Measurements from ENCODE around the gene FGD1.

FGD1 gene

GRCh38 chrX:54470054-54470760, 25.8 kb downstream of the FGD1 start:
- no peak for DNase-seq

GRCh38 chrX:54452920-54453319, 43.1 kb downstream of the FGD1 start:
- peak; percentile 12 for DNase-seq

GRCh38 chrX:54449929-54450328, 46.1 kb downstream of the FGD1 start:
- no peak for DNase-seq

GRCh38 chrX:54447461-54447860, 48.6 kb downstream of the FGD1 start:
- no peak for DNase-seq

- no peak for DNase-seq
Measured at GRCh38 chrX:54446084-54446483, 50.0 kb downstream of the FGD1 start.

- no peak for DNase-seq
Measured at GRCh38 chrX:54444752-54445151, 51.3 kb downstream of the FGD1 start.

- no peak for DNase-seq
Measured at GRCh38 chrX:54442790-54443189, 53.2 kb downstream of the FGD1 start.

- DNase-seq = peak; percentile 83
Measured at GRCh38 chrX:54439960-54440871, 55.8 kb downstream of the FGD1 start, which contains the start of gene TSR2. TSR2 (plus strand) TSS chrX:54440404; CDS start chrX:54440422, 18 bp downstream.

GRCh38 chrX:54435121-54435520, 60.9 kb downstream of the FGD1 start:
- DNase-seq = no peak

- no peak for DNase-seq
Measured at GRCh38 chrX:54430519-54430918, 65.5 kb downstream of the FGD1 start.

GRCh38 chrX:54427837-54428424, 68.1 kb downstream of the FGD1 start:
- DNase-seq = peak; percentile 49

GRCh38 chrX:54423161-54423888, 72.7 kb downstream of the FGD1 start:
- DNase-seq = no peak

GRCh38 chrX:54422168-54422567, 73.9 kb downstream of the FGD1 start:
- no peak for DNase-seq

- DNase-seq = peak; percentile 15
Measured at GRCh38 chrX:54419559-54420302, 76.3 kb downstream of the FGD1 start.

GRCh38 chrX:54416965-54417364, 79.1 kb downstream of the FGD1 start:
- no peak for DNase-seq

- no peak for DNase-seq
Measured at GRCh38 chrX:54415534-54416350, 80.3 kb downstream of the FGD1 start.

- no peak for DNase-seq
Measured at GRCh38 chrX:54413753-54414152, 82.3 kb downstream of the FGD1 start.

GRCh38 chrX:54411732-54412131, 84.3 kb downstream of the FGD1 start:
- peak; percentile 50 for DNase-seq

GRCh38 chrX:54407266-54407665, 88.8 kb downstream of the FGD1 start:
- no peak for DNase-seq

- DNase-seq = no peak
Measured at GRCh38 chrX:54397113-54397512, 98.9 kb downstream of the FGD1 start.

Measured in NCI-H2171 treated with DMSO at 0.1 percent for 48 hours (cell line).